Astrocyte of the spinal cord (primary cell): Measurements from ENCODE around the gene TMEM208.

Experiments used
- DNase-seq: peaks from one replicate; pipeline ENCODE4 v3.0.0; 2011; ENCODE audit warnings: low read depth, low spot score
- H3K4me3 ChIP-seq: 2 replicates; pipeline ENCODE4 v1.5.1; 2011; ENCODE audit warnings: low read depth, mild to moderate bottlenecking, low read length, moderate library complexity
- in situ Hi-C: cut with HindIII; loops from 2 replicates; pipeline ENCODE4 v1.10.0; 2017; ENCODE audit warnings: low sequenced_read_pairs
- TF ChIP-seq, protein P1 (sequence below): IDR thresholded peaks from 2 replicates; pipeline ENCODE4 v1.5.1; 2012; ENCODE audit warnings: low read depth, mild to moderate bottlenecking, low read length, inconsistent platforms

TMEM208 gene

DNA sequence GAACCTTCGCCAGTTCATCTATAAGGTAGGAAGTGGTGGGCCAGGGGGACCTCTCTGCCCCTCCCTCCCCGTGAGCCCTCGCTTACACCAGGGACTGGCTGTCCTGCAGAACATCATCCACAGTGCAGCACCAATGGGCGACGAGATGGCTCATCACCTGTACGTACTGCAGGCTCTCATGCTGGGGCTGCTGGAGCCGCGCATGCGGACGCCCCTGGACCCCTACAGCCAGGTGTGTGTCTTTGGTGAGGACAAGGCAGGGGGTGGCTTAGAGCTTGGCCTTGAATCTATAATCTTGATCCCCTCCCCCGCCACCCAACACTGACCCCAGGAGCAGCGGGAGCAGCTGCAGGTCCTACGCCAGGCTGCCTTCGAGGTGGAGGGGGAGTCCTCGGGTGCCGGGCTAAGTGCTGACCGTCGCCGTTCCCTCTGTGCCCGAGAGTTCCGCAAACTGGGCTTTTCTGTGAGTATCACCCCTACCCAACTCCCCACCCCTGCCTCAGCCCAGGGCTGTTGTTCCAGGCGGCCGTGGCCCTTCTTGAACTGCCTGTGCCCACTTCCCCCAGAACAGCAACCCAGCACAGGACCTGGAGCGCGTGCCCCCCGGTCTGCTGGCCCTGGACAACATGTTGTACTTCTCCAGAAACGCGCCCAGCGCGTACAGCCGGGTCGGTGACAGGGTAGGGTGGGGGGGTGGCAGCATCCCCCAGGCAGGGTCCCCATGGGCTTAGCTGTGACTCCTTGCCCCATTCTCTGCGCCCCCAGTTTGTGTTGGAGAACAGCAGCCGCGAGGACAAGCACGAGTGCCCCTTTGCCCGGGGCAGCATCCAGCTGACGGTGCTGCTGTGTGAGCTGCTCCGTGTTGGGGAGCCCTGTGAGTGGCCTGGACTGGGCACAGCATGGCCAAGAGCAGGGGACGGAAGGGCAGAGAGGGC is 25.3 kb upstream of the TMEM208 start:
- no peak overlapping the region for H3K4me3 ChIP-seq
- no peak for DNase-seq
- in situ Hi-C loops: no loop called here
- TF ChIP-seq, protein P1, sequence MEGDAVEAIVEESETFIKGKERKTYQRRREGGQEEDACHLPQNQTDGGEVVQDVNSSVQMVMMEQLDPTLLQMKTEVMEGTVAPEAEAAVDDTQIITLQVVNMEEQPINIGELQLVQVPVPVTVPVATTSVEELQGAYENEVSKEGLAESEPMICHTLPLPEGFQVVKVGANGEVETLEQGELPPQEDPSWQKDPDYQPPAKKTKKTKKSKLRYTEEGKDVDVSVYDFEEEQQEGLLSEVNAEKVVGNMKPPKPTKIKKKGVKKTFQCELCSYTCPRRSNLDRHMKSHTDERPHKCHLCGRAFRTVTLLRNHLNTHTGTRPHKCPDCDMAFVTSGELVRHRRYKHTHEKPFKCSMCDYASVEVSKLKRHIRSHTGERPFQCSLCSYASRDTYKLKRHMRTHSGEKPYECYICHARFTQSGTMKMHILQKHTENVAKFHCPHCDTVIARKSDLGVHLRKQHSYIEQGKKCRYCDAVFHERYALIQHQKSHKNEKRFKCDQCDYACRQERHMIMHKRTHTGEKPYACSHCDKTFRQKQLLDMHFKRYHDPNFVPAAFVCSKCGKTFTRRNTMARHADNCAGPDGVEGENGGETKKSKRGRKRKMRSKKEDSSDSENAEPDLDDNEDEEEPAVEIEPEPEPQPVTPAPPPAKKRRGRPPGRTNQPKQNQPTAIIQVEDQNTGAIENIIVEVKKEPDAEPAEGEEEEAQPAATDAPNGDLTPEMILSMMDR: no peak

DNA sequence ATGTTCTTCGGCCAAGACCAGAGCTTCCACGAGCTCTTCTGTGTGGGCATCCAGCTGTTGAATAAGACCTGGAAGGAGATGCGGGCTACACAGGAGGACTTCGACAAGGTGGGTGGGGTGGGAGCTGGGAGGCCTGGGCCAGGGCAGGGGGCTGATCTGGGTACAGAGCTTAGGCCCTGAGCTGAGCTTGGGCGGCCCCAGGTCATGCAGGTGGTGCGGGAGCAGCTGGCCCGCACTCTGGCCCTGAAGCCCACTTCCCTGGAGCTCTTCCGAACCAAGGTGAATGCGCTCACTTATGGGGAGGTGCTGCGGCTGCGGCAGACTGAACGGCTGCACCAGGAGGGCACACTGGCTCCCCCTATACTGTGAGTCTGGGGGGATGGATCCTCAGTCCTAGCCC is 24.5 kb upstream of the TMEM208 start:
- no peak overlapping the region for H3K4me3 ChIP-seq
- TF ChIP-seq, protein P1: no peak
- no peak for DNase-seq
- in situ Hi-C loops: no loop called here

DNA sequence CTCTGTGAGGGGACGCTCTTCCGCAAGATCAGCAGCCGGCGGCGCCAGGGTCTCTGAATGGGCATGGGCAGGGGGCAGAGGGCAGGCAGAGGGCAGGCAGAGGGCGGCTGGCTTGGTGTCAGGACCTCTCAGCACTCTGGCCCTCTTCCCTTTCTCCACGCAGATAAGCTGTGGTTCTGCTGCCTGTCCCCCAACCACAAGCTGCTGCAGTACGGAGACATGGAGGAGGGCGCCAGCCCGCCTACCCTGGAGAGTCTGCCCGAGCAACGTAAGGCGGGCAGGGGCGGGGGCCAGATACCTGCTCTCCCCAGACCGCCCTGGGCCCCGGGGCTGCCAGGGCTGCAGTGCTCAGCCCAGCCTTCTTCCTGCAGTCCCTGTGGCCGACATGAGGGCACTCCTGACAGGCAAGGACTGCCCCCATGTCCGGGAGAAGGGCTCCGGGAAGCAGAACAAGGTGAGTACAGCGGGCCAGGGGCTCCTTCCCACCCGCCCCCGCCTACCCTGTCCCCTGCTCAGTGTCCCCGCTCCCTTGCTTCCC is 23.9 kb upstream of the TMEM208 start:
- in situ Hi-C loops: no loop called here
- no peak overlapping the region for H3K4me3 ChIP-seq
- TF ChIP-seq, protein P1: no peak
- DNase-seq: no peak

DNA sequence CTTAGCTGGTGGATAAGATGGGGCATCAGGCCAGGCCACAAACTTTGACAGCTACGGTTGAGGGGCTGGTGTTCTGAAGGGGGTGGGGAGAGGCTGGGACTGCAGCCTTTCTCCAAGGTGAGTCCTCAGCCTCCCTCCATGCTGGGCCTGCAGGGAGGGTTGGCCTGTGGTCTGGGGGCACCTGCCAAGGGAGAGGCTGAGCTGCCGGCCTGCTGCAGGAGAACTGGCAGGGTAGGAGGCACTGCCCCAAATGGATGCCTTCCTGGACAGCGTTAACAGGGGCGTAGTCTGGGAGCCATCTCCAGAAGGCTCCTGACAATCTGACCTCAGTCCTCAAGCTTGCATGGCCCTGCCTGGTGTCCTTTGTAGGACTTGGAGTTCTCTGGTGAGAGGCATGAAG is 22.9 kb upstream of the TMEM208 start:
- DNase-seq: no peak
- TF ChIP-seq, protein P1: no peak
- H3K4me3 ChIP-seq: no peak overlapping the region
- in situ Hi-C loops: no loop called here

DNA sequence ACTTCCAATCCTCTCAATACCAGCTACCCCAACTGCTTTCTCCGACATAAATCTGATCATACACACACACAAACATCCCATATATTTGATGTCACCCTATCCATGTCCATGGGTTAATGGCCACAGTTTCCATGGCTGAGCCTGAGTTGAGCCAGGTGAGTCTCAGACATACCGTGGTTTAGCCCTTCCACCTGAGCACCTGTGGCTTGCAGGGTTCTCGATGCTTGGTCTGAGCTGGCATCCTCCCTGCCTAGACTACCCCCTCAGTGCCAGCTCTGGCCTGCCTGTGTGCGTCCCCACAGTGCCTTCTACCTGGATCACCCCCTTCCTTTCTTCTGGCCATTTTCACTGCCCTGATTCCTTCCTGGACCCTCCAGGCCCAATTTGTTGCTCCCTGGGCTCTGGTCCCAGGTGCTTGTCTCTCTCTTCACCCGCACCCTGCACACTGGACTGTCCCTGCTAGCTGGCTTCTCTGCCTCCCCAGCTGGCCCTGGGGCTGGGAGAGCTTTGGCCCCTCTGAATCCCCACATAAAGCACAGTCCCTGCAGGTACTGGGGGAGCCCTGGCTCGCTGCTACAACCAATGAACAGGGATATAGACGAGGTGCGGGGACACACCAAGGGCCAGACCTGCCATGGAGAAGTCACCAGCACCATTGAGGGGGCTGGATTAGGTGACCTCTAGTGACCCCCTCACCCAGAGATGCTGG is 20.6 kb upstream of the TMEM208 start:
- in situ Hi-C loops: no loop called here
- TF ChIP-seq, protein P1: no peak
- DNase-seq: no peak
- H3K4me3 ChIP-seq: no peak overlapping the region

DNA sequence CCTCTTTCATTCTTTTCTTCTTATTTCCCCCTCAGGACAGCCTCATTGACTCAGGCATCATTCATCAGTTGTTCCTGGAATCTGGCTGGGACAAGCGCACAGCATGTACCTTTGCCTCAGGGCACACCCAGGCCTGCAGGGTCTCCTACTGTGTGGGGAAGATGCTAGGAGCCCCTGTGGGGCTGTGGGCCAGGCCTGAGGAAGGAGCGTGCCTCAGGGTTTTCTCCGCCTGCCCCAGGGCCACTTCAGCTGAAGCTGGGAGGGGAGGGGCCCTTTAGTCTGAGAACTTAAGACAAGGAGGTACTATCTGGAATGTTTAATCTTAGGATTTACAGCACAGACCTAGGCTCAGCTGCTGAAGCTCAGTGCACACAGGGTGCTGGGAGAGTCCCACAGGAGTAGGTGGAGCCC is 20.1 kb upstream of the TMEM208 start:
- peak; percentile 14 for DNase-seq
- no peak overlapping the region for H3K4me3 ChIP-seq
- in situ Hi-C loops: no loop called here
- TF ChIP-seq, protein P1: no peak
